Measurements from ENCODE around the gene PLCB1. TPM values are rescaled to one million over a fixed set of nuclear protein-coding genes. Genes with fewer than 3 reads are reported as not detected.

Gene PLCB1
- total and polyA plus RNA-seq, 10 of the 15 experiments (the other 5 are each of a cell fraction or from before 2014, with no cell fraction given): 0.05 to 5.3 (median 0.17) TPM; not detected in 1

DNA sequence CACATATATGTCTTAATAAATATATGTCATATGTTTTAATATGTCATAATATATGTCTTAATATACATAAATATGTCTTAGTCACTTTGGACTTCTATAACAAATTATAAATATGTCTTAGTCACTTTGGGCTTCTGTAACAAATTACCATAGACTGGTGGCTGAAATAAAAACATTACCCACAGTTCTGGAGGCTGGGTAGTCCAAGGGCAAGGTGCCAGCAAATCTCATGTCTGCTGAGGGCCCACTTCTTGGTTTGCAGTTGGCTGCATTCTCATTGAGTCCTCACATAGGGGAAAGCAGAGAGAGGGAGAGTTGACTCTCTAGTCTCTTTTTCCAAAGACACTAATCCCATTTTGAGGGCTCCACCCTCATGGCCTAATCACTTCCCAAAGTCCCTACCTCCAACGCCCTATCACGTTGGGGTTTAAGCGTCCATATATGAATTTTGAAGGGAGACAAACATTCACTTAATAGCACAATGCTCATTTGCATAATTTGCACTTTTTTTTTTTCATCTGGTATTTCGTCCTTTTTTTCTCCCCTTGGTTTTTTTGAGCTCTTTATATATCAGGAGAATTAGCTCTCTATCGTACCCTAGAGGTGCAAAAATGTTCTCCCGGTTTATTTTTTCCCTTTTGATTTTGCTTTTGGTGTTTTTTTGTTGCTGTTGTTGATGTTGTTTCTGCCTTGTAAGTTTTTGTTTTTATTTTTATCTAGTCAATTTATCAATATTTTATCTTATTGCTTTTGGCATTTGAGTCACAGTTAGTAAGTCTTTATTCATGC lies 266.4 kb downstream of the PLCB1 start:
- Histone ChIP-seq H4K20me1 (ENCODE audit: control insufficient read depth, insufficient read depth) (no peaks in the 10 kb centered on the region), H3K4me1 (ENCODE audit: control insufficient read depth, insufficient read depth, low read length) (peaks cover 9% of the 10 kb centered on the region; the same call in 1 of the 2 replicates), H3K4me3 (no peak overlapping the region), H3K79me2 (ENCODE audit: control insufficient read depth, insufficient read depth, low read length) (no peaks in the 10 kb centered on the region), H3K36me3 (ENCODE audit: control insufficient read depth in 2 of 2, insufficient read depth in 2 of 2, low read length in 1 of 2) (no peaks in the 10 kb centered on the region), H3K9me3 (replicated peaks; ENCODE audit: control insufficient read depth, insufficient read depth, low read length) (no peaks in the 10 kb centered on the region; the same call in 2 of the 3 replicates), H3K27me3 (replicated peaks in 1 of 2; ENCODE audit: control insufficient read depth in 2 of 2, insufficient read depth in 2 of 2, low read length in 1 of 2) (no peaks in the 10 kb centered on the region), H3K9ac (ENCODE audit: control insufficient read depth, insufficient read depth, low read length) (no peak overlapping the region), H2AFZ (ENCODE audit: control insufficient read depth, low read depth, low read length) (no peak overlapping the region), H3K4me2 (ENCODE audit: control insufficient read depth, insufficient read depth) (no peak overlapping the region), H3K27ac (ENCODE audit: control insufficient read depth, insufficient read depth) (no peak overlapping the region)
- RAD21 ChIA-PET (ENCODE audit: unreplicated experiment): interaction anchor here (1.2 to 1.3 kb wide), 2 partner anchors 12 to 20 kb away, joined by 3 to 4 read pairs; no protein-coding TSS in a partner anchor
- DNase-seq (ENCODE audit: low read depth, low spot score) (no peak), ATAC-seq (no peak), FAIRE-seq (no peak)
- TF ChIP-seq FOXM1 (IDR thresholded peaks at IDR 0.05; ENCODE audit: low read depth, low read length): no peak
- no peak for TF ChIP-seq NRF1 (conservative IDR thresholded peaks at IDR 0.05; ENCODE audit: low read depth, low read length)
- TF ChIP-seq SMAD1 (IDR thresholded peaks at IDR 0.05; ENCODE audit: low read depth, partially characterized antibody): no peak
- peak; percentile 40; the same call in 1 of the 3 replicates for TF ChIP-seq POU2F2 (IDR thresholded peaks at IDR 0.05; ENCODE audit: borderline replicate concordance, low read depth, low read length)
- TF ChIP-seq, protein P1, sequence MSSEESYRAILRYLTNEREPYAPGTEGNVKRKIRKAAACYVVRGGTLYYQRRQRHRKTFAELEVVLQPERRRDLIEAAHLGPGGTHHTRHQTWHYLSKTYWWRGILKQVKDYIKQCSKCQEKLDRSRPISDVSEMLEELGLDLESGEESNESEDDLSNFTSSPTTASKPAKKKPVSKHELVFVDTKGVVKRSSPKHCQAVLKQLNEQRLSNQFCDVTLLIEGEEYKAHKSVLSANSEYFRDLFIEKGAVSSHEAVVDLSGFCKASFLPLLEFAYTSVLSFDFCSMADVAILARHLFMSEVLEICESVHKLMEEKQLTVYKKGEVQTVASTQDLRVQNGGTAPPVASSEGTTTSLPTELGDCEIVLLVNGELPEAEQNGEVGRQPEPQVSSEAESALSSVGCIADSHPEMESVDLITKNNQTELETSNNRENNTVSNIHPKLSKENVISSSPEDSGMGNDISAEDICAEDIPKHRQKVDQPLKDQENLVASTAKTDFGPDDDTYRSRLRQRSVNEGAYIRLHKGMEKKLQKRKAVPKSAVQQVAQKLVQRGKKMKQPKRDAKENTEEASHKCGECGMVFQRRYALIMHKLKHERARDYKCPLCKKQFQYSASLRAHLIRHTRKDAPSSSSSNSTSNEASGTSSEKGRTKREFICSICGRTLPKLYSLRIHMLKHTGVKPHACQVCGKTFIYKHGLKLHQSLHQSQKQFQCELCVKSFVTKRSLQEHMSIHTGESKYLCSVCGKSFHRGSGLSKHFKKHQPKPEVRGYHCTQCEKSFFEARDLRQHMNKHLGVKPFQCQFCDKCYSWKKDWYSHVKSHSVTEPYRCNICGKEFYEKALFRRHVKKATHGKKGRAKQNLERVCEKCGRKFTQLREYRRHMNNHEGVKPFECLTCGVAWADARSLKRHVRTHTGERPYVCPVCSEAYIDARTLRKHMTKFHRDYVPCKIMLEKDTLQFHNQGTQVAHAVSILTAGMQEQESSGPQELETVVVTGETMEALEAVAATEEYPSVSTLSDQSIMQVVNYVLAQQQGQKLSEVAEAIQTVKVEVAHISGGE (CRISPR knock-in tag; IDR thresholded peaks at IDR 0.05): no peak
- TF ChIP-seq KAT2A (conservative IDR thresholded peaks at IDR 0.05; ENCODE audit: control insufficient read depth, low read depth, low read length): no peak
- POLR2A ChIA-PET: interaction anchor here (0.6 to 1.2 kb wide), 4 partner anchors 10 to 406 kb away, joined by 3 read pairs; no protein-coding TSS in a partner anchor
- in situ Hi-C loops (cut with MboI) (no loop called here), intact Hi-C loops (cut with micrococcal nuclease; ENCODE audit: unreplicated experiment) (no loop called here)
- 81% methylated on average over 6 of the region's 6 CpGs for WGBS (ENCODE audit: insufficient coverage, insufficient replicate concordance, low lambda C conversion rate, missing lambda C conversion rate)
- no TSS peak for BruUV-seq (replicated peaks)
- SMC1A ChIA-PET (ENCODE audit: uncharacterized antibody, unreplicated experiment): interaction anchor here (0.7 to 1.0 kb wide), 3 partner anchors 10 to 116 kb away, joined by 3 to 4 read pairs (median 4); no protein-coding TSS in a partner anchor
- CTCF ChIA-PET: interaction anchor here (2.5 kb wide), 1 partner anchor 10 kb away, joined by 19 read pairs; no protein-coding TSS in a partner anchor
